Fibroblast of lung (primary cell): Measurements from ENCODE around the gene KSR2. TPM values are rescaled to one million over a fixed set of nuclear protein-coding genes. Genes with fewer than 3 reads are reported as not detected.

Source experiments
- DNase-seq, 2 donors: peaks; one replicate each; pipeline versions ENCODE4 v3.0.0 to v3.0.0-alpha.2; 2010; ENCODE audit warnings: low read depth in 2 of 2
- H2AFZ ChIP-seq: 2 replicates; pipeline ENCODE4 v1.5.1; 2012; ENCODE audit warnings: low read length, control low read depth, inconsistent platforms
- H3K27ac ChIP-seq: 2 replicates; pipeline ENCODE4 v1.5.1; 2011; ENCODE audit warnings: low read length, control low read depth; ENCODE audit not compliant: insufficient read depth
- H3K27me3 ChIP-seq: 2 replicates; pipeline ENCODE4 v1.5.1; 2011; ENCODE audit warnings: mild to moderate bottlenecking, low read length; ENCODE audit not compliant: control insufficient read depth, insufficient read depth
- H3K36me3 ChIP-seq: 2 replicates; pipeline ENCODE4 v1.5.1; 2011; ENCODE audit warnings: low read length; ENCODE audit not compliant: control insufficient read depth, insufficient read depth
- H3K4me1 ChIP-seq: 2 replicates; pipeline ENCODE4 v1.5.1; 2011; ENCODE audit warnings: low read length; ENCODE audit not compliant: control insufficient read depth, insufficient read depth; ENCODE audit errors: extremely low read depth
- H3K4me2 ChIP-seq: 2 replicates; pipeline ENCODE4 v1.5.1; 2011; ENCODE audit warnings: low read length, control low read depth; ENCODE audit not compliant: insufficient read depth; ENCODE audit errors: extremely low read depth
- H3K4me3 ChIP-seq, 4 experiments: fragments of 200-600 bp in 1 of 4; sonication (generic) in 1 of 4; replicated peaks in 1 of 4; 2 replicates each; pipeline ENCODE4 v1.5.1; 2011 to 2016; ENCODE audit warnings: low read length in 4 of 4, low read depth in 3 of 4, mild to moderate bottlenecking in 3 of 4, control low read depth in 2 of 4, inconsistent platforms in 1 of 4, mixed read lengths in 1 of 4; ENCODE audit not compliant: insufficient read depth in 1 of 4; ENCODE audit errors: control extremely low read depth in 1 of 4
- H3K79me2 ChIP-seq: 2 replicates; pipeline ENCODE4 v1.5.1; 2012; ENCODE audit warnings: mild to moderate bottlenecking, low read length, inconsistent platforms; ENCODE audit not compliant: control insufficient read depth, insufficient read depth
- H3K9ac ChIP-seq: 2 replicates; pipeline ENCODE4 v1.5.1; 2011; ENCODE audit warnings: mild to moderate bottlenecking, low read length, control low read depth; ENCODE audit not compliant: insufficient read depth
- H3K9me3 ChIP-seq: 2 replicates; pipeline ENCODE4 v1.5.1; 2012; ENCODE audit warnings: low read depth, low read length; ENCODE audit not compliant: control insufficient read depth, insufficient read depth
- H4K20me1 ChIP-seq: 2 replicates; pipeline ENCODE4 v1.5.1; 2011; ENCODE audit warnings: low read length; ENCODE audit not compliant: control insufficient read depth, insufficient read depth; ENCODE audit errors: extremely low read depth
- EZH2 ChIP-seq: IDR thresholded peaks from 2 replicates; pipeline ENCODE4 v1.5.1; 2012; ENCODE audit warnings: low read length, control low read depth, mild to moderate bottlenecking; ENCODE audit errors: missing control alignments
- polyA plus RNA-seq, 2 donors: library from polyadenylated mRNA; depleted of rRNA in 1 of 2; stranded (reverse) in 1 of 2; unstranded in 1 of 2; fragments of >200 nt; gene quantifications; 2 replicates each; pipeline ENCODE4 v1.2.1, GENCODE V29; 2011 to 2012; ENCODE audit warnings: missing spikeins in 1 of 2
- total RNA-seq: library from RNA; depleted of rRNA; stranded (reverse); fragments of >200 nt; gene quantifications from 2 replicates; pipeline ENCODE4 v1.2.1, GENCODE V29; 2014
- TF ChIP-seq, protein P1 (sequence below), 2 donors: IDR thresholded peaks in 1 of 2; conservative IDR thresholded peaks in 1 of 2; 1 replicate in 1 of 2; 2 replicates in 1 of 2; pipeline ENCODE4 v1.5.1; 2011 to 2012; ENCODE audit warnings: low read length in 2 of 2, control low read depth in 1 of 2, inconsistent platforms in 1 of 2, low read depth in 1 of 2, mild to moderate bottlenecking in 1 of 2

Gene KSR2
- total and polyA plus RNA-seq, 2 donors (not counting 1 experiment from before 2014, with no cell fraction given) = not detected

DNA sequence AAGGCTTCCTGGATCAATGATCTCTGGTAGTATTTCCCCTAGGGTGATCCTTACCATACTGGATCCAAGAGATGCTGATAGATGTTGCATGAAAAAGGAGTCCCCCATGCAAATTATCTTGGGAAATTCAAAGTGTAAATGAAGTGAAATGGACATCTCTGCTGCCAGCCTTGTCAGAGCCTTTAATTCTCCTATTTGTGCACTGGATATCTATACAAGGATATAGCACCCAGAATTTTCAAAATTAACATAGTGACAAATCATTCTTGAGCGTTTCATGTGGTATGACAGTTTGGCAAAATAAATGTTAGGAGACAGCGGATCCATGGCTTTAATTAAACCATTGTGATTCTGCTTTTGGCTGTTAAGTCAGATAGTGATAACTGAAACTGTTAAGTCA is 260.9 kb downstream of the KSR2 start:
- TF ChIP-seq, protein P1, sequence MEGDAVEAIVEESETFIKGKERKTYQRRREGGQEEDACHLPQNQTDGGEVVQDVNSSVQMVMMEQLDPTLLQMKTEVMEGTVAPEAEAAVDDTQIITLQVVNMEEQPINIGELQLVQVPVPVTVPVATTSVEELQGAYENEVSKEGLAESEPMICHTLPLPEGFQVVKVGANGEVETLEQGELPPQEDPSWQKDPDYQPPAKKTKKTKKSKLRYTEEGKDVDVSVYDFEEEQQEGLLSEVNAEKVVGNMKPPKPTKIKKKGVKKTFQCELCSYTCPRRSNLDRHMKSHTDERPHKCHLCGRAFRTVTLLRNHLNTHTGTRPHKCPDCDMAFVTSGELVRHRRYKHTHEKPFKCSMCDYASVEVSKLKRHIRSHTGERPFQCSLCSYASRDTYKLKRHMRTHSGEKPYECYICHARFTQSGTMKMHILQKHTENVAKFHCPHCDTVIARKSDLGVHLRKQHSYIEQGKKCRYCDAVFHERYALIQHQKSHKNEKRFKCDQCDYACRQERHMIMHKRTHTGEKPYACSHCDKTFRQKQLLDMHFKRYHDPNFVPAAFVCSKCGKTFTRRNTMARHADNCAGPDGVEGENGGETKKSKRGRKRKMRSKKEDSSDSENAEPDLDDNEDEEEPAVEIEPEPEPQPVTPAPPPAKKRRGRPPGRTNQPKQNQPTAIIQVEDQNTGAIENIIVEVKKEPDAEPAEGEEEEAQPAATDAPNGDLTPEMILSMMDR (conservative IDR thresholded peaks at IDR 0.05 in 1 of 2, IDR thresholded peaks at IDR 0.05 in 1 of 2; ENCODE audit: low read depth in 1 of 2, low read length in 2 of 2) = no peak
- no peak for TF ChIP-seq EZH2
- no peak overlapping the region for H3K9ac ChIP-seq
- no peaks in the 10 kb centered on the region for H3K36me3 ChIP-seq
- no peaks in the 10 kb centered on the region for H3K27me3 ChIP-seq
- H2AFZ ChIP-seq = no peak overlapping the region
- no peaks in the 10 kb centered on the region for H3K9me3 ChIP-seq
- H3K4me2 ChIP-seq = no peak overlapping the region
- no peak overlapping the region for H3K4me3 ChIP-seq
- H3K27ac ChIP-seq = no peak overlapping the region
- DNase-seq = no peak
- no peaks in the 10 kb centered on the region for H3K79me2 ChIP-seq
- no peaks in the 10 kb centered on the region for H3K4me1 ChIP-seq
- no peaks in the 10 kb centered on the region for H4K20me1 ChIP-seq

DNA sequence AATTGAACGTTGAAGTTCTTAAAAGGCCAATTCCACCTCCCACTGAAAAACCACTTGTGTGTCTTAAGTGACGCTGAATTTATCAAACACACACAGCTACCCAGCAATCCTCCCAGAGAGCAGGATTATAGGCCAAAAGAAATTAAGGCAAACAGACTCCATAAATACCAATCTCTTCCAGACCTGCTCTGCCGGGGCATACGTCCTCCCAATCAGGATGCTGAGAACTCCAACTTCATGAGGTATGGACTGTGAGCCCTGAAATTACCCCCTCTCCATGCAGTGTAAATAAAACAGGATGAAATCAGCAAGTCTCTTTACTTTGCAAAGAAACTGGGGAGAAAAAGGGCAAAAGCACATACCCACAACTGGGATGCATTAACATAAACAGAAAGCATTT is 265.2 kb downstream of the KSR2 start:
- H3K4me3 ChIP-seq = no peak overlapping the region
- H2AFZ ChIP-seq = no peak overlapping the region
- no peaks in the 10 kb centered on the region for H3K4me1 ChIP-seq
- no peaks in the 10 kb centered on the region for H3K27me3 ChIP-seq
- no peak overlapping the region for H3K4me2 ChIP-seq
- no peaks in the 10 kb centered on the region for H3K9me3 ChIP-seq
- no peak for DNase-seq
- H3K27ac ChIP-seq = no peak overlapping the region
- TF ChIP-seq EZH2 = no peak
- TF ChIP-seq, protein P1 (conservative IDR thresholded peaks at IDR 0.05 in 1 of 2, IDR thresholded peaks at IDR 0.05 in 1 of 2; ENCODE audit: low read depth in 1 of 2, low read length in 2 of 2) = no peak
- H3K9ac ChIP-seq = no peak overlapping the region
- H3K79me2 ChIP-seq = no peaks in the 10 kb centered on the region
- H3K36me3 ChIP-seq = no peaks in the 10 kb centered on the region
- no peaks in the 10 kb centered on the region for H4K20me1 ChIP-seq

DNA sequence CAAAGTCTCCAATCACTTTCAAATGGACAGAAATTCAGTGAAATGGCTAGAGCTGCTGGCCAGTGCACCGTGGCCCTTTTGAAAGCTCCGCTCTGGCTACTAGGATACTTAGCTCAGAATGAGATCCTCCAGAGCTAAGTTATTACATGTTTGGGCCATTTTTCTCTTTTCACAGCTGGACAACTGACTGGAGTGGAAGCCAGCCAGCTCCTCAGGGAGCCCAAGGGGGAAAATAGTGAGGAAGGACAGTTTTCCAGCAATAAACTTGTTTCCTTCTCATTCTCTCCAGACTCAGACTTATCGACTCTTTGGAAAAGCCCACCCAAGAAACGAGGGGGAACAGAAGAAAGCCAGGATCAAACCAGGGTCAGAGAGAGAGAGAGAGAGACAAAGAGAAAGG is 266.0 kb downstream of the KSR2 start:
- H3K4me3 ChIP-seq = no peak overlapping the region
- H3K27ac ChIP-seq = no peak overlapping the region
- H2AFZ ChIP-seq = no peak overlapping the region
- H3K36me3 ChIP-seq = no peaks in the 10 kb centered on the region
- TF ChIP-seq EZH2 = no peak
- TF ChIP-seq, protein P1 (conservative IDR thresholded peaks at IDR 0.05 in 1 of 2, IDR thresholded peaks at IDR 0.05 in 1 of 2; ENCODE audit: low read depth in 1 of 2, low read length in 2 of 2) = no peak
- no peaks in the 10 kb centered on the region for H3K4me1 ChIP-seq
- H3K4me2 ChIP-seq = no peak overlapping the region
- no peaks in the 10 kb centered on the region for H4K20me1 ChIP-seq
- H3K79me2 ChIP-seq = no peaks in the 10 kb centered on the region
- no peak for DNase-seq
- H3K9me3 ChIP-seq = no peaks in the 10 kb centered on the region
- no peak overlapping the region for H3K9ac ChIP-seq
- no peaks in the 10 kb centered on the region for H3K27me3 ChIP-seq
